Endothelial cell of umbilical vein (primary cell): Measurements from ENCODE around the gene KLHL1. TPM values are rescaled to one million over a fixed set of nuclear protein-coding genes. Genes with fewer than 3 reads are reported as not detected.

Source experiments
- BruUV-seq: library from RNA; stranded (reverse); fragments of 400-500 nt; replicated peaks from 2 replicates; lab custom pipeline; 2021; lab: Mats Ljungman, UMichigan
- CTCF ChIA-PET: fragments of 300-600, 350-600 bp; sonication (Branson Sonifier 250); formaldehyde crosslinking; loops from one replicate; lab custom pipeline; 2021; ENCODE audit warnings: antibody characterized with exemption, inconsistent platforms; lab: Charles Lee
- POLR2A ChIA-PET: fragments of 300-600, 350-600 bp; sonication (Branson Sonifier 250); formaldehyde crosslinking; loops from one replicate; lab custom pipeline; 2021; ENCODE audit warnings: antibody characterized with exemption, inconsistent platforms; lab: Charles Lee
- DNase-seq: peaks from one replicate; pipeline ENCODE4 v3.0.0-alpha.2; 2011; ENCODE audit warnings: low read depth, low spot score
- FAIRE-seq: peaks from 2 replicates; lab custom pipeline; 2011; peaks lifted over from hg19 to GRCh38; lab: Jason Lieb, UNC
- H2AFZ ChIP-seq: 2 replicates; pipeline ENCODE4 v1.6.0; 2012; ENCODE audit warnings: low read depth, low read length, control low read depth, inconsistent platforms
- H3K27ac ChIP-seq: 2 replicates; pipeline ENCODE4 v1.5.1; 2011; ENCODE audit warnings: low read depth, mild to moderate bottlenecking, control low read depth, low read length, moderate library complexity; ENCODE audit not compliant: insufficient read depth
- H3K27me3 ChIP-seq, 2 experiments: 2 replicates each; pipeline versions ENCODE4 v1.6.0 to v1.6.1; 2011; ENCODE audit warnings: low read length in 2 of 2, mixed read lengths in 1 of 2; ENCODE audit not compliant: control insufficient read depth in 2 of 2, insufficient read depth in 2 of 2
- H3K36me3 ChIP-seq, 2 experiments: 2 replicates in 1 of 2; 3 replicates in 1 of 2; pipeline ENCODE4 v1.5.1; 2011; ENCODE audit warnings: low read length in 2 of 2, mild to moderate bottlenecking in 1 of 2, moderate library complexity in 1 of 2; ENCODE audit not compliant: control insufficient read depth in 2 of 2, insufficient read depth in 2 of 2; ENCODE audit errors: extremely low read depth in 1 of 2
- H3K4me1 ChIP-seq: 3 replicates; pipeline ENCODE4 v1.5.1; 2011; ENCODE audit warnings: mild to moderate bottlenecking, low read length; ENCODE audit not compliant: control insufficient read depth, insufficient read depth; ENCODE audit errors: extremely low read depth
- H3K4me2 ChIP-seq: 2 replicates; pipeline ENCODE4 v1.6.1; 2011; ENCODE audit warnings: low read length, control low read depth, mixed read lengths; ENCODE audit not compliant: insufficient read depth
- H3K4me3 ChIP-seq, 3 experiments: fragments of 200-600 bp in 1 of 3; sonication (generic), shearing (Covaris generic) in 1 of 3; replicated peaks in 1 of 3; 2 replicates each; pipeline ENCODE4 v1.5.1; 2011 to 2016; ENCODE audit warnings: control low read depth in 3 of 3, low read length in 3 of 3, mild to moderate bottlenecking in 2 of 3, inconsistent platforms in 1 of 3, low read depth in 1 of 3, moderate library complexity in 1 of 3; ENCODE audit not compliant: insufficient read depth in 1 of 3
- H3K79me2 ChIP-seq: 2 replicates; pipeline ENCODE4 v1.6.0; 2012; ENCODE audit warnings: low read length, inconsistent platforms; ENCODE audit not compliant: control insufficient read depth, insufficient read depth
- H3K9ac ChIP-seq: replicated peaks from 2 replicates; pipeline ENCODE3; 2011; ENCODE audit warnings: low read length, control low read depth; ENCODE audit not compliant: insufficient read depth; ENCODE audit errors: extremely low read depth
- H3K9me1 ChIP-seq: replicated peaks from 3 replicates; pipeline ENCODE4 v1.6.0; 2011; ENCODE audit warnings: mild to moderate bottlenecking, low read length; ENCODE audit not compliant: control insufficient read depth, insufficient read depth; ENCODE audit errors: extremely low read depth
- H3K9me3 ChIP-seq: replicated peaks from 2 replicates; pipeline ENCODE4 v1.5.1; 2012; ENCODE audit warnings: low read length, inconsistent platforms; ENCODE audit not compliant: control insufficient read depth, insufficient read depth
- H4K20me1 ChIP-seq: replicated peaks from 2 replicates; pipeline ENCODE3; 2011; ENCODE audit warnings: mild to moderate bottlenecking, low read length; ENCODE audit not compliant: control insufficient read depth, insufficient read depth; ENCODE audit errors: extremely low read depth
- CTCF ChIP-seq, 2 donors: IDR thresholded peaks; 1 replicate in 1 of 2; 2 replicates in 1 of 2; pipeline ENCODE4 v1.5.1; 2011; ENCODE audit warnings: low read length in 2 of 2, mild to moderate bottlenecking in 2 of 2, moderate library complexity in 2 of 2, control low read depth in 1 of 2, inconsistent platforms in 1 of 2, low read depth in 1 of 2; ENCODE audit not compliant: insufficient read depth in 1 of 2; ENCODE audit errors: extremely low read depth in 1 of 2
- EZH2 ChIP-seq: IDR thresholded peaks from 2 replicates; pipeline ENCODE4 v1.6.1; 2012; ENCODE audit warnings: borderline replicate concordance, low read depth, mild to moderate bottlenecking, moderate library complexity, low read length, inconsistent platforms; ENCODE audit not compliant: severe bottlenecking
- FOS ChIP-seq: IDR thresholded peaks from 2 replicates; pipeline ENCODE4 v1.6.1; 2011; ENCODE audit warnings: mild to moderate bottlenecking, low read length, moderate library complexity, borderline replicate concordance; ENCODE audit not compliant: insufficient read depth
- GATA2 ChIP-seq: IDR thresholded peaks from 2 replicates; pipeline ENCODE4 v1.7.0; 2011; ENCODE audit warnings: low read depth, mild to moderate bottlenecking, moderate library complexity, mixed read lengths, low read length; ENCODE audit not compliant: insufficient read length, insufficient read depth
- JUN ChIP-seq: IDR thresholded peaks from 2 replicates; pipeline ENCODE4 v1.6.1; 2011; ENCODE audit warnings: borderline replicate concordance, low read depth; ENCODE audit not compliant: insufficient read length, insufficient read depth
- MAX ChIP-seq: IDR thresholded peaks from 2 replicates; pipeline ENCODE4 v1.6.1; 2011; ENCODE audit not compliant: insufficient read depth, insufficient read length
- MYC ChIP-seq: IDR thresholded peaks from one replicate; pipeline ENCODE4 v1.6.1; 2011; ENCODE audit warnings: mild to moderate bottlenecking, low read depth, low read length
- POLR2A ChIP-seq: IDR thresholded peaks from 2 replicates; pipeline ENCODE4 v1.6.1; 2012; ENCODE audit warnings: low read depth, mild to moderate bottlenecking, control low read depth, low read length
- POLR2AphosphoS5 ChIP-seq: IDR thresholded peaks from 2 replicates; pipeline ENCODE4 v1.6.1; 2012; ENCODE audit warnings: low read depth, mild to moderate bottlenecking, control low read depth, low read length, moderate library complexity; ENCODE audit not compliant: insufficient read depth
- dilution Hi-C: fragments of 300-500 bp; cut with MboI; formaldehyde crosslinking; loops from one replicate; pipeline ENCODE4 v1.15.0; 2019; ENCODE audit warnings: low sequenced_read_pairs; ENCODE audit not compliant: extremely low pct_ligation_motif_present
- intact Hi-C: fragments of 100-400 bp; cut with micrococcal nuclease; formaldehyde crosslinking; loops from one replicate; pipeline ENCODE4 v1.10.0; 2022
- polyA plus RNA-seq, 4 experiments: library from polyadenylated mRNA; depleted of rRNA in 3 of 4; stranded (reverse) in 3 of 4; unstranded in 1 of 4; fragments of >200 nt; gene quantifications; 2 replicates each; pipeline versions ENCODE4 v1.2.1 to v1.2.3, GENCODE V29; 2011 to 2012; ENCODE audit warnings: missing spikeins in 1 of 4
- total RNA-seq: library from RNA; stranded (reverse); gene quantifications from 2 replicates; pipeline ENCODE4 v1.2.3, GENCODE V29; 2021

KLHL1 gene
- total and polyA plus RNA-seq, 2 donors (not counting 3 experiments of a cell fraction or from before 2014, with no cell fraction given): not detected

- FAIRE-seq (no peak), DNase-seq (peak; percentile 18)
- Histone ChIP-seq H3K4me1 (no peaks in the 10 kb centered on the region), H3K36me3 (no peaks in the 10 kb centered on the region), H3K79me2 (no peaks in the 10 kb centered on the region), H3K9me3 (no peaks in the 10 kb centered on the region), H3K9me1 (no peaks in the 10 kb centered on the region), H4K20me1 (no peaks in the 10 kb centered on the region), H3K9ac (no peak overlapping the region), H3K27me3 (no peaks in the 10 kb centered on the region), H3K27ac (no peak overlapping the region), H2AFZ (no peak overlapping the region), H3K4me3 (no peak overlapping the region), H3K4me2 (no peak overlapping the region)
- ChIA-PET CTCF (interaction anchor here (1.9 kb wide), 1 partner anchor 9 kb away, joined by 4 read pairs; no protein-coding TSS in a partner anchor), POLR2A (no interaction called here)
- BruUV-seq: no TSS peak
- intact Hi-C loops: no loop called here
- dilution Hi-C loops: no loop called here
- no peak for TF ChIP-seq EZH2
- TF ChIP-seq MYC: no peak
- TF ChIP-seq GATA2: no peak
- no peak for TF ChIP-seq POLR2A
- no peak for TF ChIP-seq JUN
- no peak for TF ChIP-seq CTCF (IDR thresholded peaks at IDR 0.05; ENCODE audit: extremely low read depth in 1 of 2, insufficient read depth in 1 of 2, low read depth in 1 of 2, low read length in 2 of 2)
- TF ChIP-seq POLR2AphosphoS5: no peak
- no peak for TF ChIP-seq FOS
- TF ChIP-seq MAX: no peak
These were observed 153.0 kb downstream of the KLHL1 start for GRCh38 chr13:69955271-69955670.
